Measurements from ENCODE around the gene OR52A1.
"Not testable (repeated sequence)": the region's sequence is repeated elsewhere in the genome, so short reads cannot be mapped to it uniquely, and the experiment has no call there.

OR52A1 gene

DNA sequence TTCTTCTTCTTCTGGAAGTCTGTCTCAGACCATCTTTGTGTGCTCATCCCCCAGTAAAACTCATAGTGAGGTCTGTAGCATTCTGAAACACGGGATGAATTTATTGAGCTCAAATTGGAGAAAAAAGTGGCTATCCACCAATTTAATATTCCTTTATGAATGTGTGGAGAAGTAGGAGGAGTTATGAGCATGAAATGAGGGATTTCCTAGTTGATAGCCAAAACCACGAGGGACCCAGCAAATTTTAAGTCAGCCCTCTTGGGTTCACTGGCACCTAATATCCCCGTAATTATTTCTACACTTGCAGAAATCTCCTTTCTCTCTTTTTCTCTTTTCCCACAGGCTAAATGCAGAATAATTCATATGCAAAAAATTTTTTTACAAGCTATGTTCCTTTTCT is at the start of gene OR52A1:
TSS of gene OR52A1 (minus strand) at position 101 of the 400 bp plus-strand sequence. CDS start 2,388 bp downstream, outside the sequence.
- Histone ChIP-seq H3K36me3 (ENCODE audit: insufficient read depth, low read length) (no peaks in the 10 kb centered on the region), H3K9me3 (ENCODE audit: control insufficient read depth, insufficient read depth, low read length) (0 out of 2 replicates have a peak, but pooled peaks cover under 1% of the 10 kb centered on the region), H3K4me1 (ENCODE audit: insufficient read depth, low read length) (no peaks in the 10 kb centered on the region), H3K9ac (ENCODE audit: low read depth, low read length) (no peak within 1 kb of the TSS)

DNA sequence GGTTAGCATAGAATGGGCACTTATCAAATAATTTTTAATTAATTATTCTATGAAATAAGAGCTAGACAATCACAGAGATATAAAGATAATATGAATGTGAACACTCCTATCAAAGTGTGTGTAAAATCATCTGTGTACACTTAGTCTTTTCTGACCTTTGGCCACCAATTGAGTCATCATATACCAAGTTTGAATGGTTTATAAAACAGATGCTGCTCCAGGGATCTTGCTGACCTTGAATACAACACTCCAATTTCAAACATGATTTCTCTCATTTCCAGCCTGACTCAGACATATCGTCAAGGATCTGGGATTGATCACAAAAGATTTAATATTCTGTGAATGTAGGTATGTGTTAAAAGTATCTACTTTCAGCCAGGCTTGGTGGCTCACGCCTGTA is 48.8 kb upstream of the OR52A1 start:
- Histone ChIP-seq H3K36me3 (ENCODE audit: insufficient read depth, low read length) (no peaks in the 10 kb centered on the region), H3K9me3 (ENCODE audit: control insufficient read depth, insufficient read depth, low read length) (no peaks in the 10 kb centered on the region), H3K9ac (ENCODE audit: low read depth, low read length) (no peak overlapping the region), H3K4me1 (ENCODE audit: insufficient read depth, low read length) (no peaks in the 10 kb centered on the region)

DNA sequence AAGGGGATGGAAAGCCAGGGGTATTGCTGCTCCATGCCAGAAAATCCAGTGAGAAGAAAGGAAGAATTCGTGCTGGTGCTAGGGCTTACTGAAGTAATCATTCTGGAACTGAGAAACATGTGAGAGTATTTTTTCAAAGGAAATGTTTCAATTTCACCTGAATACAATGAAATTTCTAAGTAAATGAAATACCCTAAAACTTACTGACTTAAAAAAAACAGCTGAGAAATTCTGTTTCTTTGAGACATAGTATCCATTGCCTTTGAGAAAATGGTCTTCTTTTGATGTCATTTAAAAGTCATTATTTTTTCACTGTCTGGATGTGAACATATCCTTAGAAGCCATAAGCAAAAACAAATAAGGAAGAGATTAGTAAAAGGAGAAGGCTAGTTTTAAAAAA is 46.0 kb upstream of the OR52A1 start, which contains the start of gene OR51V1:
TSS of gene OR51V1 (minus strand) at position 101 of the 400 bp plus-strand sequence. CDS start at position 101, 0 bp downstream.
- no peaks in the 10 kb centered on the region for H3K9me3 ChIP-seq (ENCODE audit: control insufficient read depth, insufficient read depth, low read length)
- no peaks in the 10 kb centered on the region; the same call in 1 of the 2 replicates for H3K4me1 ChIP-seq (ENCODE audit: insufficient read depth, low read length)
- no peaks in the 10 kb centered on the region for H3K36me3 ChIP-seq (ENCODE audit: insufficient read depth, low read length)
- no peak within 1 kb of the TSS for H3K9ac ChIP-seq (ENCODE audit: low read depth, low read length)

DNA sequence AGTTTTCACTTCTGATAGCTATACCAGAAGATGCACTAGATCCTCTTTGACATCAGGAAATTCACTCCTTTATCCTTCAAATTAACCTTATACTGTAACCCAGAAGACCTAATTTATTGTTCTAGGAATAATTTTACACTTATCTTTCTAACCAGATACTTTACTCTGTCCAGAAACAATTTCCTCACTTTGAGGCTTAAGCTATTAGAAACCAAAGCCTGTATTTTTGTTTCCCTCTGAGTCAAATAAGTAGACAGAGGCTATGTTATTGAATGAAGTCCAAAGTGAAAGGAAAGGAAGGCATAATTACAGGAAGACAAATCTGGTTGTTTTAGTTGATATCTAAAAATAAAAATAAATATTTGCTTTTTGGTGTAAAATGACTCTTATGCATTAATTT is 43.7 kb upstream of the OR52A1 start:
- Histone ChIP-seq H3K4me1 (ENCODE audit: insufficient read depth, low read length) (no peaks in the 10 kb centered on the region; the same call in 1 of the 2 replicates), H3K9me3 (ENCODE audit: control insufficient read depth, insufficient read depth, low read length) (no peaks in the 10 kb centered on the region), H3K9ac (ENCODE audit: low read depth, low read length) (no peak overlapping the region), H3K36me3 (ENCODE audit: insufficient read depth, low read length) (no peaks in the 10 kb centered on the region)

DNA sequence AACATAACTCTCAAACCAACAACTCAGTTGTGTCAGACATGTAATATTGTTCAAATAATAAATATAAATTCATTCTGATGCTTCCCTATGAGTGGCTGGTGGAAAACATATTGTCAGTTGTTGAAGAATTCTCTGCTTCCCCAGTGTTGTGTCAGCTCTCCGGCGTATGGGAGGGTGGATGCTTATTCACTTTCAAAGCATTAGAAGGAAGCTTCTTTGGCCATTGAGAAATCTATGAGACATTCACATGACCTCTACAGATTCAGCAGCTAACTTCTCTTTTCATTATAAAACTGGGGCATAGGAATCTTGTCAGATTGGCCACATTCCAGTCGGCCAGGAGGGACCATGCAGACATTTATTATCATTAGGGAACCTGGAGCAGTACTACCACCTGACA is 43.0 kb upstream of the OR52A1 start:
- no peak overlapping the region for H3K9ac ChIP-seq (ENCODE audit: low read depth, low read length)
- no peaks in the 10 kb centered on the region for H3K9me3 ChIP-seq (ENCODE audit: control insufficient read depth, insufficient read depth, low read length)
- H3K4me1 ChIP-seq (ENCODE audit: insufficient read depth, low read length), result no peaks in the 10 kb centered on the region; the same call in 1 of the 2 replicates
- H3K36me3 ChIP-seq (ENCODE audit: insufficient read depth, low read length), result no peaks in the 10 kb centered on the region

DNA sequence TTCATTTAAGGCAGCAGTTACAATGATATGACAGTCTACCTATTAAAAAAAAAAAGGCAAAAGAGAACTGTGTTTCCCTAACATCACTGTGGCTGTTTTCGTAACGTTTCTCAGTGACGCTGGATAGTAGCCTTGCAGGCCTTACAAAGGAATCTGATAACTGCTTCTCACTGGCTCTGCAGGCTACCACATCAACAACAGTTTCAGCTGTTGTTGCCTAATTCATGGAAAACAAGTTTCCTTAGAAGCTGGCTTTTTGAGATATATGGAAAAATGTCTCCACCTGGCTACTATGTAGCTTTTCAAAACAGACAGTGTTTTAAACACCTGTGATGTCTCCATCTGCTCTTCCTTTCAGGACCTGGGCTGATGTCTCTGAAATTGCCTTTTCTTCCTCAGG is 42.2 kb upstream of the OR52A1 start:
- no peak overlapping the region for H3K9ac ChIP-seq (ENCODE audit: low read depth, low read length)
- no peaks in the 10 kb centered on the region; the same call in 1 of the 2 replicates for H3K4me1 ChIP-seq (ENCODE audit: insufficient read depth, low read length)
- no peaks in the 10 kb centered on the region for H3K36me3 ChIP-seq (ENCODE audit: insufficient read depth, low read length)
- no peaks in the 10 kb centered on the region for H3K9me3 ChIP-seq (ENCODE audit: control insufficient read depth, insufficient read depth, low read length)

DNA sequence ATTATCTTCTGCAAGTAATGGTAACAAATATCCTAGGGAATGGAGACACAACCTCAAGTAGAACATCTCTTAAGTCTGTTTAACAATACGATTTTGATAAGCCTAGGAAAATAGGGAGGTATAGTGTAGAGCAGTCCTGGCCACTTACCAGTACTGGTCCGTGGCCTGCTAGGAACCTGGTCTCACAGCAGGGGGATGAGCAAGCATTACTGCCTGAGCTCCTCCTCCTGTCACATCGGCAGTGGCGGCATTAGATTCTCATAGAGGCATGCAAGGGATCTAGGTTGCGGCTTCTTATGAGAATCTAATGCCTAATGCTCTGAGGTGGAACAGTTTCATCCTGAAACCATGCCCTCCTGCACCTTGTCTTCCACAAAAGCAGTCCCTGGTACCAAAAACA is 41.5 kb upstream of the OR52A1 start:
- H3K9me3 ChIP-seq (ENCODE audit: control insufficient read depth, insufficient read depth, low read length), result no peaks in the 10 kb centered on the region
- H3K36me3 ChIP-seq (ENCODE audit: insufficient read depth, low read length), result no peaks in the 10 kb centered on the region
- no peaks in the 10 kb centered on the region; the same call in 1 of the 2 replicates for H3K4me1 ChIP-seq (ENCODE audit: insufficient read depth, low read length)
- H3K9ac ChIP-seq (ENCODE audit: low read depth, low read length), result no peak overlapping the region

DNA sequence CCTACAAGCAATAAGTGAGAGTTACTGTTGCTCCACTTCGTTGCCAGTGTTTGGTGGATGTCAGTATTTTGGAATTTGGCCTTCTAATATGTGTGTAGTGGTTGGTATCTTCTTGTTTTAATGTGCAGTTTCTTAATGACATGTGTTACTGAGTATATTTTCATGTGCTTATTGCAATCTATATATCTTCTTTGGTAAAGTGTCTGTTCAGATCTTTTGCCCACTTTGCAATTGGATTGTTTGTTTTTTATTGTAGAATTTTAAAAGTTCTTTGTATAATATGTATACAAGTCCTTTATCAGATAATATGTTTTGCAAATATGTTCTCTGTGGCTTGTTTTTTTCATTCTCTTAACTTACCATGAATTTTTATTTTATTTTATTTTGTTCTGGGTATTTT is 38.2 kb upstream of the OR52A1 start:
- H3K4me1 ChIP-seq (ENCODE audit: insufficient read depth, low read length), result no peaks in the 10 kb centered on the region; the same call in 1 of the 2 replicates
- H3K36me3 ChIP-seq (ENCODE audit: insufficient read depth, low read length), result no peaks in the 10 kb centered on the region
- no peak overlapping the region for H3K9ac ChIP-seq (ENCODE audit: low read depth, low read length)
- no peaks in the 10 kb centered on the region for H3K9me3 ChIP-seq (ENCODE audit: control insufficient read depth, insufficient read depth, low read length)

DNA sequence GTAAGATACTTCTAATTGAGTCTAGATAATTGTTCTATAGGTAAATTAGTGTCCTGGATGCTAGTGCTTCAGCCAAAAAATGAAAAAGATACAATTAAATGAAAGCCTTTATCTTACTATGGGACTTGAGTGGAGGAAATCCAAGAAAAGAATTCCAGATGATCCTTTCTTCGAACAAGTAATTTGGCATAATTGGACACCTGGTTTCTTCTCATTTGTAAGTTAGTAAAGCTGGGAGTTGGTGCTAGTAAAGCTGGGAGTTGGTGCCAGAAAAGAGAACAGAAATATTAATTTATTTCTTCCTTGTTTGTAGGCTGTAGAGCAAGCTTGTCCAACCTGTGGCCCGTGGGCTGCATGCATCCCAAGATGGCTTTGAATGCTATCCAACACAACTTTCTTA is 33.6 kb upstream of the OR52A1 start:
- no peak overlapping the region for H3K9ac ChIP-seq (ENCODE audit: low read depth, low read length)
- H3K9me3 ChIP-seq (ENCODE audit: control insufficient read depth, insufficient read depth, low read length), result no peaks in the 10 kb centered on the region
- no peaks in the 10 kb centered on the region for H3K36me3 ChIP-seq (ENCODE audit: insufficient read depth, low read length)
- no peaks in the 10 kb centered on the region for H3K4me1 ChIP-seq (ENCODE audit: insufficient read depth, low read length)

DNA sequence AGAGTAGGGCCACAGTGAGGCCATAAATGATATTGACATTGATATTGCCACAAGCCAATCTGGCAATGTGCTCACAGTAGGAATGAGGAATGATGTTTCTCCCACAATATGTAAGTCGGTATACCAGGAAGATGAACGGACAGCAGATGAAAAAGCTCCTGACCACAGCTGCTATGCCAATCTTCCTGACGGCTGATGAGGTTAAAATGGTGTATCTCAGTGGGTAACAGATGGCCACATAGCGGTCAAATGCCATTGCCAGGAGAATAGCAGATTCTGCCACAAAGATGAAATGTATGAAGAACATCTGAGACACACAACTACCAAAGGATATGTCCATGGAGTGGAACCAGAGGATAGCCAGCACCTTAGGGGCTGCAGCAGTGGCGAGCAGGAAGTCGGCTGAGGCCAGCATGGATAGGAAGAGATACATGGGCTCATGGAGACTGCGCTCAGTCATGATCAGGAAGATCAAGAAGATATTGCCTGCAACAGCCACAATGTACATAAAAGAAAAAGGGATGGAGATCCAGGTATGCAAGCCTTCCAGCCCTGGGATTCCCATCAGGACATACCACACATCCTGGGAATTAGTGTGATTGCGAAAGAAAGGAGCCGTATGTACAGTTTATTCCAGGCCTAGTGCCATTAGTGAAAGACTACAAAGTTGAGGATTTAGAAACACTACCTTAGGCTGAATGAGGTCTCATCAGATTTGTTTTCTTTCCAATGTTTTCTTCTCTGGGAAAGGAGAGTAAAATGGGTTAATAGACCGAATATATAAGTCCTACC is 23.7 kb upstream of the OR52A1 start:
- no peak overlapping the region for H3K9ac ChIP-seq (ENCODE audit: low read depth, low read length)
- H3K9me3 ChIP-seq (ENCODE audit: control insufficient read depth, insufficient read depth, low read length), result no peaks in the 10 kb centered on the region
- H3K4me1 ChIP-seq (ENCODE audit: insufficient read depth, low read length), result no peaks in the 10 kb centered on the region
- H3K36me3 ChIP-seq (ENCODE audit: insufficient read depth, low read length), result no peaks in the 10 kb centered on the region

DNA sequence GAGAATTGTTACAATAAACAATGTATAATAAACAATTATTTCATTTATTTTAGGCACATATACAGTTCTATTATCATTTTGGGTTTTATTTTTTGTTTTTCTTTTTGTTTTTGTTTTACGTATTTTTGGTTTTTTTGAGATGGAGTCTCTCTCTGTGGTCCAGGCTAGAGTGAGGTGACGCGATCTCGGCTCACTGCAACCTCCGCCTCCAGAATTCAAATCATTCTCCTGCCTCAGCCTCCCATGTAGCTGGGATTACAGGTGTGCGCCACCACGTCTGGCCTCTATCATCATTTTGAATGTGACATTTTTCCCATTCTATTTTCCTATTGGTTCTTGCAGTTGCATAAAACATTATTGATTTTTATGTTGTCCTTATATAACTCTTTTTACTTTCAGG is 20.4 kb upstream of the OR52A1 start:
- Histone ChIP-seq H3K9ac (ENCODE audit: low read depth, low read length) (no peak overlapping the region), H3K36me3 (ENCODE audit: insufficient read depth, low read length) (no peaks in the 10 kb centered on the region), H3K4me1 (ENCODE audit: insufficient read depth, low read length) (no peaks in the 10 kb centered on the region), H3K9me3 (ENCODE audit: control insufficient read depth, insufficient read depth, low read length) (no peaks in the 10 kb centered on the region)

DNA sequence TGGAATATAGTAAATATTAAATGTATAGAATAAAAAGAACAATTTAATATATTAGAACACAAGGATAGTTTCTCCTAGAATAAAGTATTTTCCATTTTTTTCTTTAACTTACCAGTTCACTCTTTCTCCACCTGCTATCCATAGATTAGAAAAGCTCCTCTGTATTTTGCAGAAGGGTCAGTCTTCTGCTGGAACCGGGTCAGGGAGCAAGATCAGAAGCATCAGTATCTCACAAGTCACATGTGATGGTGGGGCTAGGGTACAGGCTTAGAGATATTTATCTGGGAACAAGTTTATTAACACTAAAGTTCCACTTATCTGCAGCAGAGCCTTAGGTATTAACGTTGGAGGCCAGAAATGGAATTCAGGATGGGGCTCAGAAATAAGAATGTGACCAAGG is 17.3 kb upstream of the OR52A1 start:
- Histone ChIP-seq H3K36me3 (ENCODE audit: insufficient read depth, low read length) (no peaks in the 10 kb centered on the region), H3K9me3 (ENCODE audit: control insufficient read depth, insufficient read depth, low read length) (no peaks in the 10 kb centered on the region), H3K9ac (ENCODE audit: low read depth, low read length) (no peak overlapping the region), H3K4me1 (ENCODE audit: insufficient read depth, low read length) (peaks cover 7% of the 10 kb centered on the region; the same call in 1 of the 2 replicates)

DNA sequence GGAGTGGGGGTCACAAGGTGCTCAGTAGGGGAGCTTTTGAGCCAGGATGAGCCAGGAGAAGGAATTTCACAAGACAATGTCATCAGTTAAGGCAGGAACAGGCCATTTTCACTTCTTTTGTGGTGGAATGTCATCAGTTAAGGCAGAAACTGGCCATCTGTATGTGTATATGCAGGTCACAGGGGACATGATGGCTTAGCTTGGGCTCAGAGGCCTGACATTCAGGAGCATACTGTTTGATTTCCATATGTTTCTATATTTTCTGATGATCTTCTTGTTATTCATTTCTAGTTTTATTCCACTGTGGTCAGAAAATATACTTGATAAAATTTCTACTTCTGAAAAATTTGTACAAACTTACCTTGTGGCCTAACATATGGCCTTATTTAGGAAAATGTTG is 11.3 kb upstream of the OR52A1 start:
- H3K9ac ChIP-seq (ENCODE audit: low read depth, low read length); H3K9me3 ChIP-seq (ENCODE audit: control insufficient read depth, insufficient read depth, low read length); H3K36me3 ChIP-seq (ENCODE audit: insufficient read depth, low read length): not testable (repeated sequence)
- H3K4me1 ChIP-seq (ENCODE audit: insufficient read depth, low read length), result peaks cover 11% of the 10 kb centered on the region; the same call in 1 of the 2 replicates

DNA sequence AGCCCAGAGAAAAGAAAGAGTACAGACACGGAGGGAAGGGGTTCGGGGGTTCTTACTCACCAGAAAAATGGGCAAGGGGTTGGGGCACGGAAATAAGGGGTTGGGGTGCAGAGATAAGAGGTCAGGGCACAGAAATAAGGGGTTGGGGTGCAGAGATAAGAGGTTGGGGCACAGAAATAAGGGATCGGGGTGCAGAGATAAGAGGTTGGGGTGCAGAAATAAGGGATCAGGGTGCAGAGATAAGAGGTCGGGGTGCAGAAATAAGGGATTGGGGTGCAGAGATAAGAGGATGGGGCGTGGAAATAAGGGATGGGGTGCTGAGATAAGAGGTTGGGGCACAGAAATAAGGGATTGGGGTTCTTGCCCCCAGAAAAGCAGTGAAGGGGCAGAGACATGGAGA is 10.2 kb upstream of the OR52A1 start:
- H3K4me1 ChIP-seq (ENCODE audit: insufficient read depth, low read length), result peaks cover 11% of the 10 kb centered on the region; the same call in 1 of the 2 replicates
- not testable (repeated sequence) for H3K9me3 ChIP-seq (ENCODE audit: control insufficient read depth, insufficient read depth, low read length); H3K9ac ChIP-seq (ENCODE audit: low read depth, low read length); H3K36me3 ChIP-seq (ENCODE audit: insufficient read depth, low read length)

DNA sequence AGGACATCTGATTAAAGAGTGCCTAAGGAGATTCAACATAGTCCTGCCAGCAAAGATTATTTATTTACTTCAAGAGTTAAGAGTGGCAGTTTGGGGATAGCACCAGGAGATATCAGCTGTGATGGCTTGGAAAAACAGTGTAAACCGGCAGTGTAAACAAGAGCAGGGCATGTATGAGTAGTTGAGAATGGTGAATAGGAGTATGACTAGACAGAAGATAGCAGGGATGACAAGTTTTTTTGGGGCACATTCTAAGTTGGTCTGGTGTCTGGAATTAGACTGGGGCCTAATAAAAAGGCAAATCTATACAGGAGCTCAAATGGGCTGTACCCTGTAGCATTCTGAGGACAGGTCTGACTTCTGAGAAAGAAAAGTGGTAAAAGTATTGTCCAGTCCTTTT is 6.5 kb upstream of the OR52A1 start:
- not testable (repeated sequence) for H3K9ac ChIP-seq (ENCODE audit: low read depth, low read length); H3K36me3 ChIP-seq (ENCODE audit: insufficient read depth, low read length); H3K4me1 ChIP-seq (ENCODE audit: insufficient read depth, low read length); H3K9me3 ChIP-seq (ENCODE audit: control insufficient read depth, insufficient read depth, low read length)

All from ES-I3 (cell line).